Pulmonary artery endothelial cell (primary cell): ENCODE data around the gene GTSE1. TPM values are rescaled to one million over a fixed set of nuclear protein-coding genes. Genes with fewer than 3 reads are reported as not detected.
"Not testable (repeated sequence)": the region's sequence is repeated elsewhere in the genome, so short reads cannot be mapped to it uniquely, and the experiment has no call there.

Source experiments
- DNase-seq: peaks from one replicate; pipeline ENCODE4 v3.0.0-alpha.2; 2011; ENCODE audit warnings: low read depth, low spot score
- total RNA-seq: library from RNA; depleted of rRNA; stranded (reverse); fragments of >200 nt; gene quantifications from 2 replicates; pipeline ENCODE4 v1.2.3, GENCODE V29; 2014

Gene GTSE1
- total RNA-seq, result 8.6 and 15.4 TPM in 2 replicates

DNA sequence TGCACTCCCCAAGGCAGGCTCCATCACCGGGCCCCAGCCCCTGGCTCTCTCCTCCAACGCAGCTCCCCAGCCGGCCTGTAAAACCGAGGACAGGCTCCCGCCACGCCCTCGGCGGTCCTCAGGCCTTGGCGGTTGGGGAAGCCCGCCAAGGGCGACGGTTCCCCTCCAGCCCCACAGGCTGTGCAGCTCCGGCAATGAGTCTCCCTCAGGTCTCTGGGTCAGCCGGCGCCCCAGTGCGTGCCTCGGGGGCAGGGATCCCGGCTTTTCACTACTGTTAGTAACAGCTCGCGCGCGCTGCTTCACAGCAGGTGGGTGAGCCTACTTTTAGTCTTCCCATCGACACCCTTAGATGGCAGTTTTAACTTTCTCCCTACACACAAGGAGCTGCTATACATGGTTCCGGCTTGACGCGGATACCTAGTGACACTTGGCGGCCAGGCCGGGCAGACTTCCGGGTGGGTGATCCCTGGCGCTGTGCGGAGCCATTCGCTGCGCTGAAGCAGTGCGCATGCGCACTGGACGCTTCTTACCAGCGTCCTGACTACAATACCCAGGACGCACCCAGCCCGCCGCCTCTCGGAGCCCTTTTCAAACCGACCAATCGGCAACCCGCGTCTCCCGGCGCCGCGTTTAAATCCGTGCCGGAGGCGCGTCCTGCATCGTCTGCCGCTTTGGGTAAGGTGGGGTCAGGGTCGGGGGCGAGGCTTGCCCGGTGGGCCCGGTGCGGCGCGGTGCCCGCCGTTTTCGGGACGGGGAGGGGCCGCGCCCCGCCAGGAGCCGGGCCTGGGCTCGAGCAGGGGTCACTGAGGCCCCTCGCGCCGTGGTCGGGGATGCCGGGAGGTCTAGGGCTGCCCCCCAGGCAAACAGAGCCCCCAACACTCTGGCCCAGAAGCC, at the start of gene GTSE1:
TSS of gene GTSE1 (plus strand) at position 614 of the 894 bp plus-strand sequence. CDS start 531 bp downstream, outside the sequence.
- DNase-seq, result peak; percentile 87

DNA sequence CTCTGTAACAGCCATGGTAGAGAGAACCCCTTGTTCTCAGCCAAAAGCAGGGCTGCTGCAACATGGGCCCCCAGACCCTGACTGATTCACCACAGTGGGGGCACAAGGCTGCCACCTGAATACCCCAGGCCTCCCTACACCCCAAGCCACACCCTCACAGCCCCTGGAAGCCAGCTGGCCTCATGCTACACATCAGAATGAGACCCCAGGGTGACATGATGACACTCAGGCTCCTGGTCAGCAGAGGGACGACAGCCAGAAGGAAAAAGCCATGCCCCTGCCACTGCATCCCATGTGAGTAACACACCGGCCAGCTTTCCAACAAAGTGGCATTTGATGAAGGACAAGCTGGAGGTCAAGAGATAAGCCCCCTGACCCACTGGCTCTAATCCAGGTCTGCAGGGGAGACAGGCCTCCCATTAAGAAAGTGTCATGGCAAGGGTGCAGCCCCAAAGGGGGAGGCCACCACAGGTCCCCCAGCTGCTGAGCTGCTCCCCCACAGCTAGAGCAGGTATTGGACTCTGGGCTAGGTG, 49.2 kb upstream of the GTSE1 start:
- no peak for DNase-seq

DNA sequence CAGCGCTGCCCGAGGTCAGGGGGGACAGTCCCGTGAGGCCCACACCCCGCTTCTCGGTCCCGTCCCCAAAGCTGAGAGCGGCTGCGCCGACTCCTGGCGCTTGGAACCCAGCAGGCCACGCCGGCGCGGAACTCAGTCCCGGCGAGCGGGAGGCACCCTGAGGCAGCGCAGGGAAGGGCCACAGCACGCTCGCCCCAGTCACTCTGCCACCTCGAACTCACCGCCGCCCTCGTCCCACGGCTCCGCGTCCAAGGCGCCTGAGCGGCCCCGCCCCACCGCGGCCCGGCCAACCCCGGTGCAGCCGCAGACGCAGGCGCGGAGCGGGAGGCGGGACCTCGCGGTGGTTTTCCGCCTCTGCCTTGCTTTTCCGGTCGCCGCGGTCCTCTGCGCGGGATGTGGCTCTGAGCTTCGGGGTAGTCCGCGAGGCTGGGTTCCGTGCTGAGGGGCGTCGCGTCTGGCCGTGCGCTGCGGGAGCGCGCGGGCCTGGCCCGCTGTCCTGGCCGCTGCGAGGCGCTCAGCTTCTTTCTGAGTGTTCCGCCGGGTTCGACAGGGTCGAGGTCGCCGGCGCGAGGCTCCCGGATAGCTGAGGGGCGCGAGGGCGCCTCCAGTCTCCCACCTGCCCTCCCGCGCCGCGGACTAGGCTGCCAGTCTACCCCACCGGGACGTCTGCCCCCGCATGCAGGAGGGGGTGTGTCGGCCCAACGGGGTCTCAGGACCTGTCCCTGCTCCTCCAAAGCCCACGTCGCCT, 46.5 kb upstream of the GTSE1 start, which contains the start of gene CDPF1:
TSS of gene CDPF1 (minus strand) at position 259 of the 748 bp plus-strand sequence. CDS start 2,009 bp downstream, outside the sequence.
- DNase-seq, result peak; percentile 35

- DNase-seq, result no peak
These were observed 45.9 kb upstream of the GTSE1 start for GRCh38 chr22:46250783-46251125.

- DNase-seq, result no peak
These were observed 45.4 kb upstream of the GTSE1 start for GRCh38 chr22:46251266-46251665.

DNA sequence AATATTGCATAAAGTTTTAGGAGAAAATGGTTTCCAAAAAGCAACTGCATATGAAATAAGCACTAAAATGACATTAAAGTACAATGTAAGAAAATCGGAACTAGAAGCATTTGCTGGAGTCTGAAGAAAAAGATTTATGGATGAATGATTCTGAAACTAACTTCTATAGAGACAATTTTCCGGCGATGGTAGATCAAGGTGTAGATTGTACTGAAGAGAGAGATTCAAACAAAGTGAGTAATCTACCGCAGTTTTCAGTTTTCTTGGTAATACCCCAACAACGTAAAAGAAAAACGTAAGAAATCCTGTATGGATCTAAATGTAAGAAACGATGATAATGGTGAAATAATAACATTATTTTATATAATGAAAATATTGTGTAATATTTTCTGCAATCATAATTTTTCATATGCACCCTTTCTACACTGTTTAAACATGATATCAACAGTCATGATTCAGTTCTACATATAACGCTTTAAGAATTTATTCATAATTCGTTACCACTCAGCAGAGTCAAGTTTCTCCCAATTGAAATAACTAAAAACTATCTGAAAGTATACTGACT, 44.8 kb upstream of the GTSE1 start:
- no peak for DNase-seq

DNA sequence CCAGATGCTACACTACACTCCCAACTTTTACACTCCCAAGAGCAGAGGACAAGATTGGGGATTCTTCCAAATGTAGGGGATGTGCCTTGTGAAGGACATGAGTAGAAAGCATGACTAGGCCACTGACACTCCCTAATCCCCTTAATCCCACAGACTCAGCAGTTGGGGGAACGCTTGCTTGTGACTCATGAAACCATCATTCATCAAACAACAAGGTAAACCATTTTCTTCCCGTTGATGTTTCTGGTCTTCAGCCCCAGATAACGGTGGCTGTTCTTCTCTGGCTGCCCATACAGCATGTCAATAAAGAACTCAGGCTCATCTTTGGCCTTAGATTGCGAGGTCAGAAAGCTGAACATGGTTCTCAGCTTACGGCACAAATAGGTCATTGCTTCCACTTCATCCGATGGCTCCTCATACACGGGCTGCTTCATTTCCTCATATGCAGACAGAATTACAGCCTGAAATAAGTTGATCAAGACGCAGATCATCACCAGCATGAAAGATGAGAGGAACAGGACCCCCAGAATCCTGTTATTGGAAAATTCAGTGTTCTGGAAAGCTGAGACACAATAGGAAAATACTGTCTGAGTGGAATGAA, 40.2 kb upstream of the GTSE1 start:
- no peak for DNase-seq

DNA sequence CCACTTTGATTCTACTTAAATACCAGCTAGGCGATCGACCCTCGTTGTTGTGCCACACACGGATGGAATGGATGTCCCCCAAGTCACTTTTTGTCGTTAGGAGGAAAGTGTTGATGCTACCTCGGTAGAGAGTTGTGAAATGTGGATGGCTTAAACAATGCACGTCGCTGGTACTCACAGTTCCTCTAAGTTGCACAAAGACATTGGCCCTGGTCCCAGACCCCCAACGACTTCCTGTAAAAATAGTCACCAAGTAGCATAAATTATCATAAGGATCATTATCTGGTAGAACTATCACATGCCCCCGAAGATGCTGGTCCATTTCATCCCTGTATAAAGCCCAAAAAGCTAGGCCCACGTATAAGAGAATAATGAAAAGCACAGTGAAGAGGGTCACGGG, 37.3 kb upstream of the GTSE1 start:
- DNase-seq, result no peak

DNA sequence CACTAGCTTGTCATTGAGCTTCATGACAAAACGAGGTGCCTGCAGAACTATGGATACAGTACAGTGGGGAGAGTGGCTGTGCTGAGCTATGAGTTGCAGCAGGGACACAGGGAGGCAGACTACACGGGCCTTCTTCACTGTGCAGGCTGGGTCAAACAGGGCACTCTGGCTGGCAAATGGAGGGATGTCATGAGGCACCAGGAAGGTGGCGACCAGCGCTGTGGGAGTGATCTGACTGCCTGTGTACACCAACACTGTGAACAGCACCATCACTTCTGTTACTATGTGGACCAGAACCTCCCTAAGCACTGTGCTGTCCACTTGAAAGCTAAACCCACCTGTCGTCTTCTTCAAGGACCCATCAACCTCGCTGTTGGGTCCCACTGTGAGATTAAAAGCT, 36.6 kb upstream of the GTSE1 start:
- no peak for DNase-seq

GRCh38 chr22:46262449-46263215, 34.0 kb upstream of the GTSE1 start:
- DNase-seq, result no peak

DNA sequence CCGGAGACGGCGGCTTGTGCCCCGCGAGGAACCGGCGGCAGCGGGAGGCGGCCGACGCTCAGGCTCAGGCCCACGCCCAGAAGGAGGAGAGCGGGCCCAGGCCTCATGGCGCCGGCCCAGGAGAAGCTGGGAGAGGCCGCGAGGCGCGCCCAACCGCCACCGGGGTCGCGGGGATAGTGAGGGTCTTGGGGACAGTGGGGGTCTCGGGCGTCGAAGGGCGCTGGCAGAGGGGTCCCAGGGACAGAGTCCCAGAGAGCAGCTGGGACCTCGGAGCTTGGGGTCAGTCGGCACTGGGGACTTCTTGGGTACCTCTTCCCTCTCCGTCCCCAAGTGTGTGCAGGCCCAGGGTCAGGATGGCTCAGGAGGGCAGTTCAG, 33.5 kb upstream of the GTSE1 start, which contains the start of gene PKDREJ:
TSS of gene PKDREJ (minus strand) at position 128 of the 375 bp plus-strand sequence. CDS start at position 107, 21 bp downstream.
- DNase-seq, result no peak

GRCh38 chr22:46264520-46264919, 32.1 kb upstream of the GTSE1 start:
- not testable (repeated sequence) for DNase-seq

GRCh38 chr22:46265627-46266026, 31.0 kb upstream of the GTSE1 start:
- DNase-seq, result not testable (repeated sequence)

DNA sequence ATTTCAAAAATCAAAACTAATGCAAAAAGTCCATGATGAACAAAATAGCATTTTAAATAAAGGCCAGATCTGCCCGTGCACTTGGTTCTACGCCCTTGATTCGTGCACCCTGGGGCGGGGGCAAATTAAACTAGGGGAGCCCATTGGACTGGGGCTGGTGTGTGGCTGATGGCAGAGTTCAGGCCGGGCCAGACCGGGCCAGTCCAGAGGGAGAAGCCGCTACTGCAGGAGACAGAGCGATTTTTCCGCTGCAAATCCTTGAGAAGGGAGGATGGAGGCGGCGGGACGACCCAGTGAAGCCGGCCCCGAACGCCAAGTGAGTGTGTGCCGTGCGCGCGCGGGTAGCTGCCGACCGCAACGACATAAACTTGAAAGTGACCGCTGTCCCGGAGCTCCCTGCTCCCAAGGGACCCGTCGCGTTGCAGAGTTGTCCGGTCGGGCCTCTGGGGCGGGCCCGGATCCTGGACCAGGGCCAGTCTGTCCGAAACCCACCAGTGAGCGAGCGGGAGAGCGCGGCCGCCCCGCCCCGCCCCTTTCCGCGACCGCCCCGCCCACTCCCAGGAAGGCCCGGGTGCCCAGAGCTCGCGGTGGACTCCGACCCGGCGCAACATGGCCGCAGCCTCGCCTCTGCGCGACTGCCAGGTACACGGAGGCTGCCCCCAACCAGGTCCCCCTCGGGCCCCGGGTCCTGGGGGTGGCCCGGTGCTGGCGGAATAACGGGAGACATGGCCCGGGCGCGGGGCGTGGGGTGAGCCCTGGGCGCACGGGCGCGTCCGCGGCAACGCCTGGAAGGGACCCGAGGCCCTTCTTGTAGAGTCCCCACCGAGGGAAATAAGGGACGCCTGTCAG, 29.0 kb upstream of the GTSE1 start, which contains the start of gene TTC38:
TSS of gene TTC38 (plus strand) at position 578 of the 849 bp plus-strand sequence. CDS start at position 610, 32 bp downstream.
- peak; percentile 22 for DNase-seq

DNA sequence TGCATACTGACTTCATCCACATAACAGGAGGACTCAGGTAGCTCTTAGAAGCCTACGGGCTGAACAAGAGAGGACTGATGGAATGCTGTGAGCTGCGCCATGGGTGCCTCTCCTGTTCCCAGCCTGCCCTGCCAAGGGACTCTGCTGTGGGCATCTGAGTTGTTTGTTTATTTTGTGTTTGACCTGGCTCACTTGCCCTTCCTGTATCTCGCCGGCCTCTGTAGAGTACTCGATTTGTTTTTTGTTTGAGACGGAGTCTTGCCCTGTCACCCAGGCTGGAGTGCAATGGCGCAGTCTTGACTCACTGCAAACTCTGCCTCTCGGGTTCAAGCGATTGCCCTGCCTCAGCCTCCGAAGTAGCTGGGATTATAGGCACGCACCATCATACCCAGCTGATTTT, 27.1 kb upstream of the GTSE1 start:
- DNase-seq, result no peak

DNA sequence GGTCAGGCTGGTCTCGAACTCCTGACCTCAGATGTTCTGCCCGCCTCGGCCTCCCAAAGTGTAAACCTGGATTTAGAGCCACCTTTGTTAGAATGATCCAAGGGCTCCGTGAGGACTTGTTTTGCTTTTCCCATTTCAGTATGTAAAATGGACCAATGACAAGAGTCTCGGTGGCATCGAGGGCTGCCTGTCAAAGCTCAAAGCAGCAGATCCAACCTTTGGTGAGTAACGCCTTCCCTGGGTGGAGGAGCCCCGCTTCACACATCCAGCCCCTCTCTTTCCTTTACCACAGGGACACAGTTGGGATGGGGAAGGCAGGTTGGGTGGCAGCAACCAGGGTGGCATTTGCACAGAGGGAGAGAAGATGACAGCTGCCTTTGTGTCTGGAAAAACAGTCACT, 24.5 kb upstream of the GTSE1 start:
- no peak for DNase-seq

- no peak for DNase-seq
These were observed 23.8 kb upstream of the GTSE1 start for GRCh38 chr22:46272762-46273431.

DNA sequence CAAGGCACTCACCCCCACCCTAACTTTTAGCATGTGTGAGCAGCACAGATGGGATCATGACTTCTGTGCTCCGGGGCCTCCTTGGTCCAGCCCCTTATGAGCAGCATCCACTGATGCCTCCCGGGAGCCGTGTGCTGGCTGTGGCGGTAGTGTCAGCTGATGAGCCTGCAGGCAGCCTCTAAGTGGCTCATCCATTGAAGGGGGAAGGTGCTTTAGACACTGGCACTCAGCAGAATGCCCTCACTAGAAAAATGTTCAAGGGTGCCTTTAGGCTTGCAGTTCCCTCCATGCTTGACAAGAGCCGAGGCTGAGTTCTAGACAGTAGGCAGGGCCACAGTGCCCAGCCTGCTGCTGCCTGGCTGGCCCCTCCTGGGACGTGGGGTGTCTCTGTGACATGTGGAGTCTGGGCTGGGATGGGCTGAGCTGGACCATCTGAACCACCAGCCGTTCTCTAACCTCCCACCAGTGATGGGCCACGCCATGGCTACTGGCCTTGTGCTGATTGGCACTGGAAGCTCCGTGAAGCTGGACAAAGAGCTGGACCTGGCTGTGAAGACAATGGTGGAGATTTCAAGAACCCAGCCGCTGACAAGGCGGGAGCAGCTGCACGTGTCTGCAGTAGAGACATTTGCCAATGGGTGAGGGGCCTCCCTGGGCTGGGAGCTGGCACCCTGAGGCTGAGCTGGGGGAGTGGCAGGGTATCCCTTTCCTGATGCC, 23.1 kb upstream of the GTSE1 start:
- DNase-seq, result no peak
